ENCODE results near the gene HK1.

- TF ChIP-seq CTCF (IDR thresholded peaks at IDR 0.05) (no peak), POLR2A (IDR thresholded peaks at IDR 0.05) (peak; percentile 16 to 61 (median 31))
Observed at GRCh38 chr10:69318867-69319727, 40.8 kb downstream of the HK1 start.
